K562 (cell line): Measurements from ENCODE around the gene LINS1. TPM values are rescaled to one million over a fixed set of nuclear protein-coding genes. Genes with fewer than 3 reads are reported as not detected.

ENCODE experiments used
- ATAC-seq: fragments of 200-7000 bp; cut with Tn5 transposase; 3 replicates; pipeline ENCODE4 v1.9.1; 2020; ENCODE audit warnings: moderate library complexity
- BruUV-seq: library from RNA; stranded (reverse); fragments of 400-500 nt; replicated peaks from 2 replicates; lab custom pipeline; 2021; lab: Mats Ljungman, UMichigan
- CTCF ChIA-PET: fragments of 300-600 bp; formaldehyde crosslinking; extraction: SDS; loops from one replicate; lab custom pipeline; 2021; ENCODE audit warnings: low intra/inter-chr PET ratio; lab: Yijun Ruan, JAX
- POLR2A ChIA-PET: fragments of 300-600, 350-650 bp; sonication (Branson Sonifier 250); formaldehyde crosslinking; extraction: SDS; loops from one replicate; lab custom pipeline; 2021; ENCODE audit warnings: antibody characterized with exemption, inconsistent platforms; lab: Yijun Ruan, JAX
- DNase-seq, 4 experiments: peaks; one replicate each; pipeline versions ENCODE4 v3.0.0 to v3.0.0-alpha.2; 2011 to 2018; ENCODE audit warnings: low spot score in 3 of 4, mixed read lengths in 3 of 4; ENCODE audit errors: extremely low read depth in 1 of 4
- FAIRE-seq: peaks from 2 replicates; lab custom pipeline; 2011; peaks lifted over from hg19 to GRCh38; lab: Jason Lieb, UNC
- H2AFZ ChIP-seq: 2 replicates; pipeline ENCODE4 v1.6.0; 2011; ENCODE audit warnings: low read depth, low read length, control low read depth, inconsistent platforms
- H3K27ac ChIP-seq: fragments of 200-600 bp; 3 replicates; pipeline ENCODE4 v1.8.0; 2011; ENCODE audit warnings: low read depth, mild to moderate bottlenecking, control low read depth, inconsistent platforms, low read length, moderate library complexity, mixed read lengths; ENCODE audit errors: extremely low read depth
- H3K27me3 ChIP-seq, 2 experiments: fragments of 300-600 bp in 1 of 2; 2 replicates in 1 of 2; 3 replicates in 1 of 2; pipeline versions ENCODE4 v1.6.0 to v1.8.0; 2011; ENCODE audit warnings: inconsistent platforms in 2 of 2, low read length in 2 of 2, mild to moderate bottlenecking in 1 of 2, mixed read lengths in 1 of 2, moderate library complexity in 1 of 2; ENCODE audit not compliant: control insufficient read depth in 2 of 2, insufficient read depth in 2 of 2
- H3K36me3 ChIP-seq: fragments of 300-600 bp; 3 replicates; pipeline ENCODE4 v1.8.0; 2011; ENCODE audit warnings: mild to moderate bottlenecking, low read length, inconsistent platforms; ENCODE audit not compliant: control insufficient read depth, insufficient read depth
- H3K4me1 ChIP-seq, 2 experiments: fragments of 200-600 bp in 1 of 2; replicated peaks in 1 of 2; 2 replicates in 1 of 2; 3 replicates in 1 of 2; pipeline versions ENCODE4 v1.5.1 to v1.8.0; 2011; ENCODE audit warnings: inconsistent platforms in 2 of 2, low read length in 2 of 2, mild to moderate bottlenecking in 1 of 2, mixed read lengths in 1 of 2, moderate library complexity in 1 of 2; ENCODE audit not compliant: control insufficient read depth in 2 of 2, insufficient read depth in 2 of 2
- H3K4me2 ChIP-seq: 2 replicates; pipeline ENCODE4 v1.6.1; 2011; ENCODE audit warnings: low read length, control low read depth, inconsistent platforms, mixed read lengths; ENCODE audit not compliant: insufficient read depth
- H3K4me3 ChIP-seq: fragments of 200-600 bp; sonication (generic), shearing (Covaris generic); 2 replicates; pipeline ENCODE4 v1.5.1; 2016; ENCODE audit warnings: control low read depth, inconsistent platforms
- H3K79me2 ChIP-seq: fragments of 200-600 bp; 3 replicates; pipeline ENCODE4 v1.8.0; 2011; ENCODE audit warnings: low read length, inconsistent platforms; ENCODE audit not compliant: control insufficient read depth, insufficient read depth
- H3K9ac ChIP-seq, 2 experiments: 2 replicates each; pipeline versions ENCODE4 v1.6.0 to v1.6.1; 2011; ENCODE audit warnings: low read depth in 2 of 2, low read length in 2 of 2, control low read depth in 1 of 2, inconsistent platforms in 1 of 2, mild to moderate bottlenecking in 1 of 2, mixed read lengths in 1 of 2; ENCODE audit not compliant: insufficient read depth in 1 of 2
- H3K9me1 ChIP-seq: one replicate; pipeline ENCODE4 v1.6.0; 2011; ENCODE audit warnings: inconsistent platforms, mild to moderate bottlenecking, low read length, moderate library complexity; ENCODE audit not compliant: control insufficient read depth, insufficient read depth
- H3K9me3 ChIP-seq: replicated peaks from 2 replicates; pipeline ENCODE4 v1.5.1; 2011; ENCODE audit warnings: low read depth, low read length, inconsistent platforms; ENCODE audit not compliant: control insufficient read depth, insufficient read depth
- H4K20me1 ChIP-seq: replicated peaks from 2 replicates; pipeline ENCODE4 v1.6.1; 2011; ENCODE audit warnings: low read length, inconsistent platforms, mixed read lengths; ENCODE audit not compliant: control insufficient read depth, insufficient read depth
- BRF1 ChIP-seq: IDR thresholded peaks from 3 replicates; pipeline ENCODE4 v1.6.1; 2011; ENCODE audit warnings: borderline replicate concordance, mild to moderate bottlenecking; ENCODE audit not compliant: insufficient read length; ENCODE audit errors: extremely low read depth
- HMG20B ChIP-seq: fragments of 250-450 bp; sonication (Bioruptor Pico); IDR thresholded peaks from 2 replicates; pipeline ENCODE4 v1.5.0; 2021; ENCODE audit warnings: mild to moderate bottlenecking
- NR1H2 ChIP-seq: sonication (generic); formaldehyde crosslinking; IDR thresholded peaks from 2 replicates; pipeline ENCODE4 v1.4.0; 2020; ENCODE audit warnings: mild to moderate bottlenecking, missing genetic modification reagents
- PHF21A ChIP-seq: fragments of 450-650 bp; IDR thresholded peaks from 2 replicates; pipeline ENCODE4 v1.6.1; 2017; ENCODE audit warnings: low read depth, borderline replicate concordance
- PYGO2 ChIP-seq: fragments of 450-650 bp; IDR thresholded peaks from 2 replicates; pipeline ENCODE4 v1.6.1; 2016; ENCODE audit warnings: mild to moderate bottlenecking, missing genetic modification characterization, moderate library complexity, missing compliant biosample characterization
- ZBTB26 ChIP-seq: fragments of 450-650 bp; formaldehyde crosslinking; IDR thresholded peaks from 2 replicates; pipeline ENCODE4 v1.4.0; 2022; ENCODE audit warnings: missing genetic modification characterization
- ZNF695 ChIP-seq: fragments of 450-650 bp; formaldehyde crosslinking; IDR thresholded peaks from 2 replicates; pipeline ENCODE4 v1.4.0; 2020; ENCODE audit warnings: mild to moderate bottlenecking, moderate library complexity
- WGBS: fragments of 100-300 bp; shearing (Covaris generic); methylation state at CpG from one replicate; pipeline ENCODE4 v1.1.6; 2016; ENCODE audit warnings: low coverage, mixed read lengths; ENCODE audit not compliant: insufficient coverage; ENCODE audit errors: missing lambda C conversion rate; 5-methylcytosine and 5-hydroxymethylcytosine counted together
- in situ Hi-C: fragments of 300-500 bp; cut with MboI; formaldehyde crosslinking; loops from 4 replicates; pipeline ENCODE4 v1.15.0; 2018; ENCODE audit warnings: inconsistent platforms, mixed read lengths
- intact Hi-C: fragments of 100-400 bp; cut with micrococcal nuclease; formaldehyde crosslinking; loops from 2 replicates; pipeline ENCODE4 v1.14.2; 2022
- polyA plus RNA-seq, 8 experiments: library from polyadenylated mRNA; depleted of rRNA in 4 of 8; stranded (reverse) in 5 of 8; unstranded in 3 of 8; fragments of >200 nt; fragmentation: Nextera tagmentation in 2 of 8; fragmentation: Illumina TruSeq in 1 of 8; extraction: Ambion mirVana in 2 of 8; extraction: Trizol in 1 of 8; gene quantifications; 2 replicates each; pipeline versions ENCODE4 v1.2.1 to v1.2.3, GENCODE V29; 2011 to 2014; ENCODE audit warnings: inconsistent platforms in 1 of 8, missing spikeins in 1 of 8
- total RNA-seq, 7 experiments: library from RNA; depleted of rRNA in 6 of 7; stranded (reverse); fragments of >200 nt in 6 of 7; fragmentation: Illumina TruSeq in 2 of 7; extraction: Trizol in 2 of 7; gene quantifications; 2 replicates each; pipeline versions ENCODE4 v1.2.1 to v1.2.3, GENCODE V29; 2011 to 2021; ENCODE audit warnings: low replicate concordance in 1 of 7

The LINS1 gene
- total and polyA plus RNA-seq, 9 of the 15 experiments (the other 6 are each of a cell fraction or from before 2014, with no cell fraction given) = 15.4 to 31.4 (median 24.6) TPM

GRCh38 chr15:100633763-100634075, 31.7 kb upstream of the LINS1 start:
- ChIA-PET CTCF (no interaction called here), POLR2A (no interaction called here)
- H3K27ac ChIP-seq = no peak overlapping the region
- no peak overlapping the region for H3K9ac ChIP-seq
- no peak overlapping the region for H3K4me2 ChIP-seq
- no peaks in the 10 kb centered on the region for H3K27me3 ChIP-seq
- peaks cover 22% of the 10 kb centered on the region; the same call in 2 of the 3 replicates for H3K36me3 ChIP-seq
- H3K9me3 ChIP-seq = no peaks in the 10 kb centered on the region
- no peaks in the 10 kb centered on the region for H3K9me1 ChIP-seq
- ATAC-seq = no peak
- intact Hi-C loops = no loop called here
- in situ Hi-C loops = loop anchor here (25.0 kb wide), 1 partner anchor 629 kb away; the partner anchor contains the start of gene CHSY1
- FAIRE-seq = no peak
- H2AFZ ChIP-seq = no peak overlapping the region
- H3K4me3 ChIP-seq = no peak overlapping the region
- H3K79me2 ChIP-seq = peaks cover 13% of the 10 kb centered on the region; the same call in 1 of the 3 replicates
- BruUV-seq = no TSS peak
- 25% methylated on average over 1 of the region's 1 CpG for WGBS
- H4K20me1 ChIP-seq = peaks cover 12% of the 10 kb centered on the region
- no peak for DNase-seq
- H3K4me1 ChIP-seq = no peaks in the 10 kb centered on the region; a peak in 1 of 5 replicates
- TF ChIP-seq HMG20B = no peak

GRCh38 chr15:100631831-100632230, 29.8 kb upstream of the LINS1 start:
- no peak overlapping the region for H2AFZ ChIP-seq
- H3K79me2 ChIP-seq = peaks cover 11% of the 10 kb centered on the region; the same call in 1 of the 3 replicates
- no peaks in the 10 kb centered on the region for H3K27me3 ChIP-seq
- H3K9me3 ChIP-seq = no peaks in the 10 kb centered on the region
- FAIRE-seq (no peak), ATAC-seq (no peak), DNase-seq (no peak)
- H3K4me2 ChIP-seq = no peak overlapping the region
- peaks cover 22% of the 10 kb centered on the region; the same call in 2 of the 3 replicates for H3K36me3 ChIP-seq
- H4K20me1 ChIP-seq = peaks cover 12% of the 10 kb centered on the region
- H3K4me3 ChIP-seq = no peak overlapping the region
- WGBS = 78% methylated on average over 10 of the region's 10 CpGs
- no peaks in the 10 kb centered on the region for H3K9me1 ChIP-seq
- no peak overlapping the region for H3K27ac ChIP-seq
- H3K4me1 ChIP-seq = no peaks in the 10 kb centered on the region; a peak in 1 of 5 replicates
- ChIA-PET POLR2A (interaction anchor here (0.7 kb wide), 1 partner anchor 143 kb away, joined by 3 read pairs; no protein-coding TSS in a partner anchor), CTCF (interaction anchor here (0.6 kb wide), 1 partner anchor 59 kb away, joined by 3 read pairs; no protein-coding TSS in a partner anchor)
- in situ Hi-C loops (loop anchor here (25.0 kb wide), 1 partner anchor 630 kb away; the partner anchor contains the start of gene CHSY1), intact Hi-C loops (no loop called here)
- TF ChIP-seq PYGO2 (tag) (no peak), NR1H2 (CRISPR knock-in tag) (no peak), BRF1 (no peak), ZBTB26 (CRISPR knock-in tag) (no peak), PHF21A (no peak), ZNF695 (CRISPR knock-in tag) (no peak)
- no peak overlapping the region; a peak in 1 of 4 replicates for H3K9ac ChIP-seq
- no TSS peak for BruUV-seq
